GM12874 (cell line): Measurements from ENCODE around the gene EEPD1.

ENCODE experiments used
- CTCF ChIP-seq: IDR thresholded peaks from 2 replicates; pipeline ENCODE4 v1.5.1; 2011; ENCODE audit warnings: low read depth, mild to moderate bottlenecking, control low read depth, low read length, moderate library complexity; ENCODE audit not compliant: insufficient read depth

The EEPD1 gene

GRCh38 chr7:36152756-36153570 is at the start of gene EEPD1:
Gene EEPD1 (plus strand): TSS chr7:36153254. CDS start chr7:36154325, 1,071 bp downstream.
- TF ChIP-seq CTCF = no peak

- no peak for TF ChIP-seq CTCF
Observed at GRCh38 chr7:36103837-36104561, 49.1 kb upstream of the EEPD1 start.

DNA sequence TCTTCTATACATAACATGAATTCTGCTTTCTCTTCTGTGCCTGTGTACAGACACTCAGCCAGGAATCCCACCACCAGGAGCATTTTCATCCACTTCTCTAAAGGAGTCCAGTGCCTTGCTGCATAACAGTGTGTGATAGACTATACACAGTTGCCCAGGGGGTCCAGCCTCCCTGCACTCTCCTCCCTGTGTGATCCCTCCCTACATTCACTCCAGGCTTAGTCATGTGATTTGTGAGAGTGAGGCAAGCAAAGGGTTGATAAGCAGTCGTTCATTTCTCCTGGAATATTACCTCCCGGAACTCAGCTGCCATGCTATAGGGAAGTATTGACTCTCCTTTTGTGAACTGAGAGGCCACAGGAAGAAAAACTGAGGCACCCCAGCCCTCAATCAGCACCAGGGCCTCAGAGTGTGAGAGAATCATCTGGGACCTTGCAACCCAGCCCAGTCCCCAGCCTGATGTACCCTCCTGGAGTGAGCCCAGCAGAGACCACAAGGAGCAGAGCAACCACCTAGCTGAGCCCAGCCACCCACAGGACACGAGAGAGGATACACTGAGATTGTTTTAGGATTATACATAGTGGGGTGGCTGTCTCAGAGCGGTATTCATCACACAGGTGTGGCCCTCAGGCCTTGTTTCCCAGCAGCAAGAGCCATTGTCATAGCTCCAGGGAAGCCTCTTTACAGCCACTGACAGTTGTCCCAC is 45.0 kb upstream of the EEPD1 start:
- no peak for TF ChIP-seq CTCF

GRCh38 chr7:36109013-36109627 is 43.9 kb upstream of the EEPD1 start:
- no peak for TF ChIP-seq CTCF

- TF ChIP-seq CTCF = no peak
Observed at GRCh38 chr7:36110584-36110983, 42.5 kb upstream of the EEPD1 start.

GRCh38 chr7:36112969-36113368 is 40.1 kb upstream of the EEPD1 start:
- TF ChIP-seq CTCF = no peak

DNA sequence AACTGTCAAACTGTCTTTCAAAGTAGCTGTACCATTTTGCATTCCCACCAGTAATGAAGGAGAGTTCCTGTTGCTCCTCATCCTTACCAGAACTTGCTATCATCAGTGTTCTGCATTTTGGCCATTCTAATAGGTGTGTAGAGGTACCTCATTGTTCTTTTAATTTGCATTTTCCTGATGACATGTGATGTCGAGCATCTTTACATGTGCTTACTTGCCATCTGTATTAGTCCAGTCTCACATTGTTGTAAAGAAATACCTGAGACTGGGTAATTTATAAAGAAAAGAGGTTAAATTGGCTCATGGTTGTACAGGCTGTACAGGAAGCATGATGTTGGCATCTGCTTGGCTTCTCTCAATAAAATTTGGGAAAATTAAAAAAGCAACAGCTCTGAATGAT is 38.7 kb upstream of the EEPD1 start:
- TF ChIP-seq CTCF = no peak
